Panc1 (cell line): ENCODE measurements around the gene ZNF74.
"Not testable (repeated sequence)": the region's sequence is repeated elsewhere in the genome, so short reads cannot be mapped to it uniquely, and the experiment has no call there.

Source experiments
- POLR2AphosphoS5 ChIP-seq: IDR thresholded peaks from 2 replicates; pipeline ENCODE4 v1.6.1; 2012; ENCODE audit warnings: mild to moderate bottlenecking, low read depth, low read length, moderate library complexity
- TF ChIP-seq, protein P1 (sequence below): fragments of 450-650 bp; IDR thresholded peaks from 2 replicates; pipeline ENCODE4 v1.5.1; 2017; ENCODE audit warnings: mild to moderate bottlenecking

- TF ChIP-seq, protein P1, sequence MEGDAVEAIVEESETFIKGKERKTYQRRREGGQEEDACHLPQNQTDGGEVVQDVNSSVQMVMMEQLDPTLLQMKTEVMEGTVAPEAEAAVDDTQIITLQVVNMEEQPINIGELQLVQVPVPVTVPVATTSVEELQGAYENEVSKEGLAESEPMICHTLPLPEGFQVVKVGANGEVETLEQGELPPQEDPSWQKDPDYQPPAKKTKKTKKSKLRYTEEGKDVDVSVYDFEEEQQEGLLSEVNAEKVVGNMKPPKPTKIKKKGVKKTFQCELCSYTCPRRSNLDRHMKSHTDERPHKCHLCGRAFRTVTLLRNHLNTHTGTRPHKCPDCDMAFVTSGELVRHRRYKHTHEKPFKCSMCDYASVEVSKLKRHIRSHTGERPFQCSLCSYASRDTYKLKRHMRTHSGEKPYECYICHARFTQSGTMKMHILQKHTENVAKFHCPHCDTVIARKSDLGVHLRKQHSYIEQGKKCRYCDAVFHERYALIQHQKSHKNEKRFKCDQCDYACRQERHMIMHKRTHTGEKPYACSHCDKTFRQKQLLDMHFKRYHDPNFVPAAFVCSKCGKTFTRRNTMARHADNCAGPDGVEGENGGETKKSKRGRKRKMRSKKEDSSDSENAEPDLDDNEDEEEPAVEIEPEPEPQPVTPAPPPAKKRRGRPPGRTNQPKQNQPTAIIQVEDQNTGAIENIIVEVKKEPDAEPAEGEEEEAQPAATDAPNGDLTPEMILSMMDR: not testable (repeated sequence)
- not testable (repeated sequence) for TF ChIP-seq POLR2AphosphoS5
Observed at GRCh38 chr22:20451129-20451778, 57.3 kb downstream of the ZNF74 start.
